IPS-11a (cell line): Measurements from ENCODE around the gene LRRC26.

ENCODE experiments used
- H3K4me3 ChIP-seq: one replicate; pipeline ENCODE4 v1.5.1; 2013; ENCODE audit warnings: low read depth, low read length, control low read depth

Gene LRRC26

GRCh38 chr9:137184881-137185660 lies 15.2 kb upstream of the LRRC26 start:
- H3K4me3 ChIP-seq, result no peak overlapping the region

- H3K4me3 ChIP-seq, result no peak overlapping the region
These were observed 14.2 kb upstream of the LRRC26 start for GRCh38 chr9:137183980-137184595.

- H3K4me3 ChIP-seq, result no peak overlapping the region
These were observed 13.0 kb upstream of the LRRC26 start for GRCh38 chr9:137182836-137183235.

GRCh38 chr9:137181680-137182079 lies 11.8 kb upstream of the LRRC26 start:
- H3K4me3 ChIP-seq, result no peak overlapping the region

GRCh38 chr9:137180491-137180890 lies 10.6 kb upstream of the LRRC26 start:
- no peak overlapping the region for H3K4me3 ChIP-seq

GRCh38 chr9:137179761-137180160 lies 9.9 kb upstream of the LRRC26 start:
- no peak overlapping the region for H3K4me3 ChIP-seq

- H3K4me3 ChIP-seq, result no peak overlapping the region
These were observed 9.2 kb upstream of the LRRC26 start for GRCh38 chr9:137178939-137179630.

GRCh38 chr9:137178201-137178938 lies 8.5 kb upstream of the LRRC26 start:
- H3K4me3 ChIP-seq, result no peak overlapping the region

- no peak overlapping the region for H3K4me3 ChIP-seq
These were observed 6.7 kb upstream of the LRRC26 start for GRCh38 chr9:137176302-137177182.

GRCh38 chr9:137175345-137175961 lies 5.6 kb upstream of the LRRC26 start:
- H3K4me3 ChIP-seq, result no peak overlapping the region

- H3K4me3 ChIP-seq, result no peak overlapping the region
These were observed 5.0 kb upstream of the LRRC26 start for GRCh38 chr9:137174722-137175293.

- no peak overlapping the region for H3K4me3 ChIP-seq
These were observed 4.2 kb upstream of the LRRC26 start for GRCh38 chr9:137173796-137174664.

- no peak overlapping the region for H3K4me3 ChIP-seq
These were observed 3.3 kb upstream of the LRRC26 start for GRCh38 chr9:137172901-137173795.

GRCh38 chr9:137171149-137171900 lies 1.5 kb upstream of the LRRC26 start:
- H3K4me3 ChIP-seq, result no peak overlapping the region

GRCh38 chr9:137170486-137171148 lies 766 bp upstream of the LRRC26 start:
- no peak overlapping the region for H3K4me3 ChIP-seq
